ENCODE measurements around the gene PIM2. TPM values are rescaled to one million over a fixed set of nuclear protein-coding genes. Genes with fewer than 3 reads are reported as not detected.

PIM2 gene
- total and polyA plus RNA-seq, 2 of the 13 experiments (the other 11 are each of a cell fraction or from before 2014, with no cell fraction given): 14.4 to 15.8 TPM

- no peak for ATAC-seq
- H3K27ac ChIP-seq (ENCODE audit: extremely low read length, insufficient read depth, low read length): no peak overlapping the region
- ChIA-PET CTCF (ENCODE audit: low intra/inter-chr PET ratio, low total read pairs) (no interaction called here), POLR2A (no interaction called here)
- no peak overlapping the region for H3K4me2 ChIP-seq (ENCODE audit: low read depth, low read length)
- TF ChIP-seq KDM2A (CRISPR knock-in tag; IDR thresholded peaks at IDR 0.05; ENCODE audit: borderline replicate concordance, low read depth) (no peak), RBFOX2 (IDR thresholded peaks at IDR 0.05; ENCODE audit: low read depth, low read length) (peak; percentile 27; the same call in 1 of the 2 replicates)
- intact Hi-C loops (cut with micrococcal nuclease; ENCODE audit: unreplicated experiment): no loop called here
- no peak for FAIRE-seq
- no peak overlapping the region for H3K4me3 ChIP-seq (replicated peaks in 1 of 3; ENCODE audit: insufficient read depth in 1 of 3, low read depth in 2 of 3, low read length in 3 of 3)
- H3K9me3 ChIP-seq (ENCODE audit: low read length): no peaks in the 10 kb centered on the region
- DNase-seq (ENCODE audit: low spot score): no peak
- H4K20me1 ChIP-seq (ENCODE audit: insufficient read depth, low read length): no peaks in the 10 kb centered on the region
- WGBS (ENCODE audit: low lambda C conversion rate): 100% methylated on average over 3 of the region's 20 CpGs
- H3K79me2 ChIP-seq (ENCODE audit: insufficient read depth, low read length): peaks cover 4% of the 10 kb centered on the region
- no TSS peak for BruUV-seq (replicated peaks)
- in situ Hi-C loops (cut with HindIII; ENCODE audit: extremely low pct_ligation_motif_present, low pct_unique_long_range_greater_than_20kb): no loop called here
- peaks cover 19% of the 10 kb centered on the region for H3K4me1 ChIP-seq (ENCODE audit: insufficient read depth, low read length)
- H3K9ac ChIP-seq (ENCODE audit: insufficient read depth, low read depth, low read length): no peak overlapping the region
- no peak overlapping the region for H2AFZ ChIP-seq (ENCODE audit: low read length)
- H3K27me3 ChIP-seq (ENCODE audit: control insufficient read depth in 1 of 2, insufficient read depth in 2 of 2, low read length in 2 of 2): no peaks in the 10 kb centered on the region
- peaks cover 13 to 14% of the 10 kb centered on the region in 2 experiments for H3K36me3 ChIP-seq (replicated peaks in 1 of 2; ENCODE audit: control insufficient read depth in 1 of 2, insufficient read depth in 2 of 2, low read length in 2 of 2)
Observed at GRCh38 chrX:48905090-48905790, 13.6 kb downstream of the PIM2 start.

DNA sequence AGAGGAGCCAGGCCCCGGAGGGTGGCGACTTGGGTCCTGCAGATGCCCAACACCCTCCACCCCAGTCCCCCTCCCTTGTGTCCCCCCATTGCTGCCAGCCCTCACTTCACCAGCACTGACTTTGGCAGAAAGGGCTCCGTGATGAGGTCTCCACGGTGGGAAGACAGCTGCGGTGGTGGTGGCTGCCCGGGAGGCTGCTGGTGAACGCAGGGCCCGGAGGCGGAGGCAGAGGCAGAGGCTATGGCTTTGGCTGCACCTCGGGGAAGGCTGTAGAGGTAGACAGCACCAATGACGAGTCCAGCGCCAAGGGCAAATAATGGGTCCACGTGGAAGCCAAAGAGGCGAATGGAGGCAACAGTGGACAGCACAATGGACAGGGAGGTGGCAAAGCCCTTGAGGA lies 14.2 kb downstream of the PIM2 start:
- 98% methylated on average over 8 of the region's 14 CpGs for WGBS (ENCODE audit: low lambda C conversion rate)
- DNase-seq (ENCODE audit: low spot score) (no peak), FAIRE-seq (no peak), ATAC-seq (peak; percentile 19)
- Histone ChIP-seq H3K9me3 (ENCODE audit: low read length) (no peaks in the 10 kb centered on the region), H3K27me3 (ENCODE audit: control insufficient read depth in 1 of 2, insufficient read depth in 2 of 2, low read length in 2 of 2) (no peaks in the 10 kb centered on the region), H3K27ac (ENCODE audit: extremely low read length, insufficient read depth, low read length) (no peak overlapping the region), H4K20me1 (ENCODE audit: insufficient read depth, low read length) (no peaks in the 10 kb centered on the region), H3K79me2 (ENCODE audit: insufficient read depth, low read length) (peaks cover under 1% of the 10 kb centered on the region), H2AFZ (ENCODE audit: low read length) (no peak overlapping the region), H3K4me3 (replicated peaks in 1 of 3; ENCODE audit: insufficient read depth in 1 of 3, low read depth in 2 of 3, low read length in 3 of 3) (no peak overlapping the region), H3K4me2 (ENCODE audit: low read depth, low read length) (no peak overlapping the region), H3K4me1 (ENCODE audit: insufficient read depth, low read length) (peaks cover 14% of the 10 kb centered on the region), H3K36me3 (replicated peaks in 1 of 2; ENCODE audit: control insufficient read depth in 1 of 2, insufficient read depth in 2 of 2, low read length in 2 of 2) (peaks cover 13 to 14% of the 10 kb centered on the region in 2 experiments), H3K9ac (ENCODE audit: insufficient read depth, low read depth, low read length) (no peak overlapping the region)
- in situ Hi-C loops (cut with HindIII; ENCODE audit: extremely low pct_ligation_motif_present, low pct_unique_long_range_greater_than_20kb): no loop called here
- TF ChIP-seq ZSCAN29 (CRISPR knock-in tag; conservative IDR thresholded peaks at IDR 0.05) (no peak), KMT2A (CRISPR knock-in tag; IDR thresholded peaks at IDR 0.05) (no peak), RORA (CRISPR knock-in tag; IDR thresholded peaks at IDR 0.05) (no peak), PHF5A (CRISPR knock-in tag; IDR thresholded peaks at IDR 0.05; ENCODE audit: low read depth, unreplicated experiment) (no peak), TP53 (CRISPR knock-in tag; conservative IDR thresholded peaks at IDR 0.05) (no peak), REL (CRISPR knock-in tag; conservative IDR thresholded peaks at IDR 0.05) (no peak), MXD3 (CRISPR knock-in tag; IDR thresholded peaks at IDR 0.05) (no peak), TBX2 (CRISPR knock-in tag; IDR thresholded peaks at IDR 0.05; ENCODE audit: borderline replicate concordance) (no peak), NR2F2 (IDR thresholded peaks at IDR 0.05; ENCODE audit: borderline replicate concordance, low read depth) (no peak), ZNF280B (CRISPR knock-in tag; IDR thresholded peaks at IDR 0.05; ENCODE audit: borderline replicate concordance) (no peak), GTF2F1 (IDR thresholded peaks at IDR 0.05; ENCODE audit: low read length) (no peak), ZNF839 (CRISPR knock-in tag; IDR thresholded peaks at IDR 0.05; ENCODE audit: borderline replicate concordance) (no peak)
- TF ChIP-seq, protein P1, sequence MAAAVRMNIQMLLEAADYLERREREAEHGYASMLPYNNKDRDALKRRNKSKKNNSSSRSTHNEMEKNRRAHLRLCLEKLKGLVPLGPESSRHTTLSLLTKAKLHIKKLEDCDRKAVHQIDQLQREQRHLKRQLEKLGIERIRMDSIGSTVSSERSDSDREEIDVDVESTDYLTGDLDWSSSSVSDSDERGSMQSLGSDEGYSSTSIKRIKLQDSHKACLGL (CRISPR knock-in tag; IDR thresholded peaks at IDR 0.05): no peak
- POLR2A ChIA-PET: interaction anchor here (1.8 kb wide), 1 partner anchor 13 kb away, joined by 5 read pairs; no protein-coding TSS in a partner anchor
- CTCF ChIA-PET (ENCODE audit: low intra/inter-chr PET ratio, low total read pairs): no interaction called here
- intact Hi-C loops (cut with micrococcal nuclease; ENCODE audit: unreplicated experiment): no loop called here
- no TSS peak for BruUV-seq (replicated peaks)

Measured in HepG2 (cell line).